Activated naive CD8-positive, alpha-beta T cell treated with anti-CD3 and anti-CD28 coated beads, Interleukin-2, amount 10 ng/mL, durations not matched to agents 7 days and 5 days (primary cell): Measurements from ENCODE around the gene ZDHHC12. TPM values are rescaled to one million over a fixed set of nuclear protein-coding genes. Genes with fewer than 3 reads are reported as not detected.

Experiments
- ATAC-seq: fragments of 150-1000 bp; cut with Tn5 transposase; one replicate; pipeline ENCODE4 v1.10.0; 2021; ENCODE audit warnings: low read depth, moderate library complexity
- POLR2A ChIA-PET: fragments of 350-600 bp; sonication (Branson Sonifier 250); formaldehyde crosslinking; loops from one replicate; lab custom pipeline; 2021; ENCODE audit warnings: antibody characterized with exemption; lab: Charles Lee
- DNase-seq: peaks from one replicate; pipeline ENCODE4 v3.0.0; 2021
- H3K27ac Mint-ChIP-seq: one replicate; pipeline ENCODE4 v1.8.0; 2022; ENCODE audit warnings: mild to moderate bottlenecking, mixed read lengths
- H3K27me3 Mint-ChIP-seq: one replicate; pipeline ENCODE4 v1.8.0; 2022; ENCODE audit warnings: mild to moderate bottlenecking, moderate library complexity, mixed read lengths
- H3K36me3 Mint-ChIP-seq: one replicate; pipeline ENCODE4 v1.8.0; 2021; ENCODE audit warnings: mild to moderate bottlenecking, mixed read lengths
- H3K4me1 Mint-ChIP-seq: one replicate; pipeline ENCODE4 v1.8.0; 2021; ENCODE audit warnings: mixed read lengths
- H3K4me3 Mint-ChIP-seq: one replicate; pipeline ENCODE4 v1.8.0; 2022; ENCODE audit warnings: mild to moderate bottlenecking, moderate library complexity, mixed read lengths
- H3K9me3 Mint-ChIP-seq: one replicate; pipeline ENCODE4 v1.8.0; 2021; ENCODE audit warnings: mixed read lengths
- total RNA-seq, 2 experiments: library from RNA; stranded (reverse); gene quantifications; one replicate each; pipeline ENCODE4 v1.2.3, GENCODE V29; 2021

Gene ZDHHC12
- total RNA-seq, 2 experiments from 2014 or later = 64.1 to 68.9 TPM

GRCh38 chr9:128750926-128751595 lies 27.1 kb upstream of the ZDHHC12 start:
- no peaks in the 10 kb centered on the region for H3K4me1 Mint-ChIP-seq
- H3K9me3 Mint-ChIP-seq = no peaks in the 10 kb centered on the region
- H3K4me3 Mint-ChIP-seq = no peak overlapping the region
- no peak for ATAC-seq
- H3K27ac Mint-ChIP-seq = no peak overlapping the region
- POLR2A ChIA-PET = no interaction called here
- H3K27me3 Mint-ChIP-seq = no peaks in the 10 kb centered on the region
- H3K36me3 Mint-ChIP-seq = no peaks in the 10 kb centered on the region
- no peak for DNase-seq

DNA sequence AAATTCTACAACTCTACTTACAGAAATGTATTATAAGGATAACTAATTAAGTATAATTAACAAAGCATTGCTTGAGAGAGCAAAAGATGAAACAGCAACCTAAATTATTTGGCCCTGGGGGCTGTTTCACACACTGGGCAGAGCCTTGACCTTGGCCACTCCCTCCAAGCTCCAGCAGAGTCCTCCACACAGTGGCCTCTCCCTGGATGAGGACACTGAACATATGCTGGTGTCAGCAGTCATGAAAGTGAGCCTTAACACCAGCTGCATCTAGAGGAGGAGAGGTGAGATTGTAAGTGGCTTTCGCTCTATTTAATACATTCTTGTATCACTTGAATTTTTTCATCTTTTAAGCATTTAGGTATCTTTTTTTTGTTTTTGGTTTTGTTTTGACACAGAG lies 23.3 kb upstream of the ZDHHC12 start:
- POLR2A ChIA-PET = no interaction called here

GRCh38 chr9:128743421-128743820 lies 19.5 kb upstream of the ZDHHC12 start:
- Mint-ChIP-seq H3K27ac (no peak overlapping the region), H3K9me3 (no peaks in the 10 kb centered on the region), H3K27me3 (no peaks in the 10 kb centered on the region), H3K4me1 (no peaks in the 10 kb centered on the region), H3K36me3 (no peaks in the 10 kb centered on the region), H3K4me3 (no peak overlapping the region)
- no peak for ATAC-seq
- POLR2A ChIA-PET = interaction anchor here (1.0 kb wide), 1 partner anchor 180 kb away, joined by 3 read pairs; no protein-coding TSS in a partner anchor
- no peak for DNase-seq

More for the DNA sequence above, 23.3 kb upstream of the ZDHHC12 start:
- DNase-seq (no peak), ATAC-seq (no peak)
- no peaks in the 10 kb centered on the region for H3K27me3 Mint-ChIP-seq
- no peak overlapping the region for H3K27ac Mint-ChIP-seq
- H3K9me3 Mint-ChIP-seq = no peaks in the 10 kb centered on the region
- no peaks in the 10 kb centered on the region for H3K4me1 Mint-ChIP-seq
- no peaks in the 10 kb centered on the region for H3K36me3 Mint-ChIP-seq
- no peak overlapping the region for H3K4me3 Mint-ChIP-seq

DNA sequence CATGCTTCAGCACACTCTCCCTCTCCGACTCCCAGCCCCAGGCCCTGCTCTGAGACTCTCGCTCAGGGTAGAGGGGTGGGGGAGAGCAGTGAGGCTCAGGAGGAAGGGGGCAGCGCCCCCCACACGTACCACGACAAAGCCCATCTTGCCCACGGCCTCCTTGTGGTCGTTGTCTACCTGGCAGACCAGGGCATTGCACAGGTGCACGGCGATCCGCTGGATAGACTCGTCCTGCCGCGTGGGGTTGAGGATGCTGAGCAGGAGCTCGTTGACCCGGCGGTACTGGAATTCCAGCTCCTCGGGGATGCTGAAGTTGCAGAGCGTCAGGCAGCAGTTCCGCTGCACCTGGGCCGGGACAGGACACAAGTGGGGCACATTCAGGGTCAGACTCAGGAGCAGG lies 18.5 kb upstream of the ZDHHC12 start:
- DNase-seq (no peak), ATAC-seq (no peak)
- Mint-ChIP-seq H3K4me3 (no peak overlapping the region), H3K4me1 (no peaks in the 10 kb centered on the region), H3K27ac (no peak overlapping the region), H3K36me3 (peaks cover under 1% of the 10 kb centered on the region), H3K9me3 (no peaks in the 10 kb centered on the region), H3K27me3 (no peaks in the 10 kb centered on the region)
- POLR2A ChIA-PET = interaction anchor here (1.0 kb wide), 1 partner anchor 181 kb away, joined by 3 read pairs; no protein-coding TSS in a partner anchor

- H3K27ac Mint-ChIP-seq = no peak overlapping the region
- peaks cover 5% of the 10 kb centered on the region for H3K4me1 Mint-ChIP-seq
- H3K9me3 Mint-ChIP-seq = no peaks in the 10 kb centered on the region
- POLR2A ChIA-PET = no interaction called here
- peaks cover 12% of the 10 kb centered on the region for H3K36me3 Mint-ChIP-seq
- DNase-seq = no peak
- no peak for ATAC-seq
- no peak overlapping the region for H3K4me3 Mint-ChIP-seq
- H3K27me3 Mint-ChIP-seq = no peaks in the 10 kb centered on the region
These were observed 11.4 kb upstream of the ZDHHC12 start for GRCh38 chr9:128735373-128735772.

DNA sequence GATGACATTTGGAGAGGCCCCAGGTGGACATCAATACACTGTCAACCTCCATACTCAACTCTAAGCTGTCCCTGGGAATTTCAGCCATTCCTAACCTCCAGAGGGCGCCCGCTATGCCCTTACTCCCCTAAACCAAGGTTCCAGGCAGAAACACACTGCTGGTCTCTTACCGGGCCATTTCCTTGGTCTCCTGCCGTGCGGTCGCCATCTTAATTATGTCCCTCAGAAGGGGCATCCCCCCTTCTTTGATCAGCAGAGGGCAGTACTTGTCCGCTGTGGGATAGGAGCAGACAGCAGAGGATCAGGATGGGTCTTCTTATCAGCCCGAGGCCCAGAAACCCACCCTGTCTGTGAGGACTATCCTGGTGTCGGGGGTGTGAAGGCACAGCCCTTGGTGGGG lies 9.3 kb upstream of the ZDHHC12 start:
- ATAC-seq (no peak), DNase-seq (no peak)
- POLR2A ChIA-PET = interaction anchor here (1.0 kb wide), 1 partner anchor 9 kb away, joined by 4 read pairs; the partner anchor contains the start of gene ZDHHC12
- H3K27ac Mint-ChIP-seq = no peak overlapping the region
- H3K27me3 Mint-ChIP-seq = no peaks in the 10 kb centered on the region
- H3K9me3 Mint-ChIP-seq = no peaks in the 10 kb centered on the region
- peaks cover 5% of the 10 kb centered on the region for H3K4me1 Mint-ChIP-seq
- H3K4me3 Mint-ChIP-seq = no peak overlapping the region
- H3K36me3 Mint-ChIP-seq = peaks cover 12% of the 10 kb centered on the region

- peaks cover 12% of the 10 kb centered on the region for H3K36me3 Mint-ChIP-seq
- POLR2A ChIA-PET = interaction anchor here (1.0 kb wide), 1 partner anchor 8 kb away, joined by 4 read pairs; the partner anchor contains the start of gene ZDHHC12
- H3K27ac Mint-ChIP-seq = no peak overlapping the region
- no peaks in the 10 kb centered on the region for H3K9me3 Mint-ChIP-seq
- H3K27me3 Mint-ChIP-seq = no peaks in the 10 kb centered on the region
- no peak overlapping the region for H3K4me3 Mint-ChIP-seq
- no peak for DNase-seq
- no peak for ATAC-seq
- peaks cover 8% of the 10 kb centered on the region for H3K4me1 Mint-ChIP-seq
These were observed 8.6 kb upstream of the ZDHHC12 start for GRCh38 chr9:128732576-128732975.

DNA sequence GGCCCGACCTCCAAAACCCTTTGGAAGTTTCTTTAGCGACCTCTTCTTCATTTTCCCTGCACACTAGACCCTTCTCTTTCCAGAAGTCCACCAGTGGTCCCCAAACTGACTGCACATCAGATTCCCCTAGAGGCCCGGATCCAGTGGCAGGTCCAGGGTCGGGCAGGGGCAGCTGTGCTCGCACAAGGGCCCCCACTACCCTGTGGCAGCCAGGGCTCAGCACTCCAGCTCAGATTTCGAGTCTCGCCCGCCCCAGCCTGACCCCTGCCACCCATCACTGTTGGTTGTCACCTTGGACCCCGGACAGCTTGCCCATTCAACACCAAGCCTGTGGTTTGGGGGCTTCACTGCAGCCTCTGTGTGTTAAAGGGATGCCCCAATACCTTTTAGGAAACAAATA lies 7.8 kb upstream of the ZDHHC12 start:
- Mint-ChIP-seq H3K27me3 (no peaks in the 10 kb centered on the region), H3K9me3 (no peaks in the 10 kb centered on the region), H3K4me3 (no peak overlapping the region), H3K27ac (no peak overlapping the region), H3K4me1 (peaks cover 9% of the 10 kb centered on the region), H3K36me3 (peaks cover 8% of the 10 kb centered on the region)
- no peak for ATAC-seq
- no peak for DNase-seq
- POLR2A ChIA-PET = no interaction called here

DNA sequence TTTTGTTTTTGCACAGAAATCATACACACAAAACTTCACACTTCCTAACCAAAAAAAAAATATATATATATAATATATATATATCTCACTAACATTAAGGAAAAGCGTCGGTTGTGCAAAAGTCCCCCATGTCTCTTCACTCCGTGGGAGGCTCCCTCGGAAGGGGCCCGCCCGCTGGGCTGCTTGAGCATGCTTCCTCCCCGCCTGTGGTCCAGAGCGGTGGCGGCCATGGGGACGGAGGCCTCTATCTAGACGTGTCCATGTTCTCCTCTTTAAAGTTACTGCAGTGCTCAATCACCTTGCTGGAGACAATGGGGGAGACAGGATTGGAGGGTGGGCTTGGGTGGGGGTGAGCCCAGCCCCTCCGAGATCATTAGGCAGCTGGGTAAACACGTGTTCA lies 7.2 kb upstream of the ZDHHC12 start:
- POLR2A ChIA-PET = no interaction called here

DNA sequence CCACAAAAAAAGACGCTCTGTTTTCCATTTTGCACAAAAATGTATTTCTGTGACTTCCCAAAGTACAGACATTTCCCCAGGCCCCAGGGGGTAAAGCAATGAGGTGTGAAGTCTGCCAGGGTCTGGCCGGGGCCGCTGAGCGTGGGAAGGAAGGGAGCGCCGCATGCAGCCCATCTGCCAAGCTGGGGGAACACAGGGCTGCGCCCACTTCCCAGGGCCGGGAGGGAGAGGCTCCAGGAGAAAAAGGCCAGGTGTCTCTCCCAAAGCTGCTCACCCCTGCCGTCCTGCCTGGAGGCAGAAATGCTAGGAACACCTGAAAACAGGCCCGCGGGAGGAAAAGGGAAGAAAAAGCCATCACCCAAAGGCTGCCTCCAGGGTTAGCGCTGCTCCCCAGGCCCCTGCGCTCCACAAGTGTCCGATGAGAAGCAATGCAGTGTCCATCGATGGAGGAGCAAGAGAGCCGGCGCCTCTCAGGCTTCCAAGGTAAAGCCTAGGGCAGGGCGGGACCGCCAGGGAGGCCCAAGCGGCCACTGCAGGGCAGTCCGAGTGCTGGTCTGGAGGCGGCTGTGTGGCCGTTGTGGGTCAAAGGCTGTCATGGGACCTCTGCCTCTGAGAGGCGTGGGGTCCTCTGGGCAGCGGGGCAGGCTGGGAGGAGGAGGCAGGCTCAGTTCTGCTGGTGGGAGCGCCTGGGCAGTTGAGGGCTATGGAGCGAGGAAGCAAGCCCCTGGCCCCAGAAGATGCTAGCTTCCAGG lies 6.0 kb upstream of the ZDHHC12 start:
- POLR2A ChIA-PET = no interaction called here
- ATAC-seq = no peak
- H3K4me1 Mint-ChIP-seq = peaks cover 17% of the 10 kb centered on the region
- peaks cover 6% of the 10 kb centered on the region for H3K36me3 Mint-ChIP-seq
- H3K27ac Mint-ChIP-seq = no peak overlapping the region
- DNase-seq = no peak
- no peak overlapping the region for H3K4me3 Mint-ChIP-seq
- no peaks in the 10 kb centered on the region for H3K27me3 Mint-ChIP-seq
- no peaks in the 10 kb centered on the region for H3K9me3 Mint-ChIP-seq

More for the DNA sequence above, 7.2 kb upstream of the ZDHHC12 start:
- no peak overlapping the region for H3K27ac Mint-ChIP-seq
- ATAC-seq (no peak), DNase-seq (no peak)
- peaks cover 8% of the 10 kb centered on the region for H3K36me3 Mint-ChIP-seq
- no peaks in the 10 kb centered on the region for H3K9me3 Mint-ChIP-seq
- peaks cover 12% of the 10 kb centered on the region for H3K4me1 Mint-ChIP-seq
- no peaks in the 10 kb centered on the region for H3K27me3 Mint-ChIP-seq
- H3K4me3 Mint-ChIP-seq = no peak overlapping the region

GRCh38 chr9:128729302-128729701 lies 5.4 kb upstream of the ZDHHC12 start:
- Mint-ChIP-seq H3K4me1 (peaks cover 22% of the 10 kb centered on the region), H3K27me3 (no peaks in the 10 kb centered on the region), H3K36me3 (peaks cover 4% of the 10 kb centered on the region), H3K27ac (no peak overlapping the region), H3K9me3 (no peaks in the 10 kb centered on the region), H3K4me3 (no peak overlapping the region)
- ATAC-seq = no peak
- DNase-seq = no peak
- POLR2A ChIA-PET = no interaction called here

DNA sequence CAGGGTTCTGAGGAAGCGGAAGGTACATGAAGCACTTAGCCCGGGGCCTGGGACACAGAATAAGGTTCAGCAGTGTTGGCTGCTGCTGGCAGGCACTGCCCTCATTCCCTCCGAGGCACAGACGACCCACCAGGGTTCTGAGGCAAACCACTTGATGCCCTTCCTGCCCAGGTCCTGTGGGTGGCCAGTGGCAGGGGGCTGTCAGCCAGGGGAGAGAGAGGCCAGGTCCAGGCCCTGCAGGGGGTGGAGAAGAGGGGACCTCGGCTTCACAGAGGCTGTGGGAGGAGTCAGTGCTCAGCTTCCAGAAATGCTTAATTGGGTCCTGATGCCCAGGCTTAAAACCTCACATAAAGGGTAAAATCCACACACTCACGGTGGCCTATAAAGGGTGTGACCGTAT lies 4.4 kb upstream of the ZDHHC12 start:
- H3K36me3 Mint-ChIP-seq = peaks cover 4% of the 10 kb centered on the region
- H3K4me3 Mint-ChIP-seq = no peak overlapping the region
- ATAC-seq (no peak), DNase-seq (no peak)
- POLR2A ChIA-PET = no interaction called here
- H3K4me1 Mint-ChIP-seq = peaks cover 23% of the 10 kb centered on the region
- no peak overlapping the region for H3K27ac Mint-ChIP-seq
- no peaks in the 10 kb centered on the region for H3K27me3 Mint-ChIP-seq
- H3K9me3 Mint-ChIP-seq = no peaks in the 10 kb centered on the region

- H3K27ac Mint-ChIP-seq = no peak overlapping the region
- POLR2A ChIA-PET = no interaction called here
- DNase-seq = no peak
These were observed 3.8 kb upstream of the ZDHHC12 start for GRCh38 chr9:128727640-128728248.

More at GRCh38 chr9:128727640-128728248, 3.8 kb upstream of the ZDHHC12 start:
- Mint-ChIP-seq H3K9me3 (no peaks in the 10 kb centered on the region), H3K36me3 (no peaks in the 10 kb centered on the region), H3K4me1 (peaks cover 26% of the 10 kb centered on the region), H3K27me3 (no peaks in the 10 kb centered on the region), H3K4me3 (no peak overlapping the region)
- no peak for ATAC-seq
